COLO668 (cell line): ENCODE measurements around the gene NPPC.

ENCODE experiments used
- DNase-seq: peaks from one replicate; lab custom pipeline; 2025; ENCODE audit not compliant: unreplicated experiment; lab: John Stamatoyannopoulos, UW

Gene NPPC

GRCh38 chr2:231890896-231891513 is 35.2 kb downstream of the NPPC start:
- DNase-seq = peak; percentile 50

- no peak for DNase-seq
These were observed 38.4 kb downstream of the NPPC start for GRCh38 chr2:231887756-231888155.

GRCh38 chr2:231886071-231886681 is 40.0 kb downstream of the NPPC start:
- no peak for DNase-seq

- DNase-seq = peak; percentile 43
These were observed 41.6 kb downstream of the NPPC start for GRCh38 chr2:231884438-231885140.

GRCh38 chr2:231883468-231883881 is 42.7 kb downstream of the NPPC start:
- no peak for DNase-seq

- DNase-seq = no peak
These were observed 43.5 kb downstream of the NPPC start for GRCh38 chr2:231882646-231883045.

GRCh38 chr2:231880371-231880770 is 45.8 kb downstream of the NPPC start:
- peak; percentile 30 for DNase-seq

GRCh38 chr2:231879216-231879615 is 47.0 kb downstream of the NPPC start:
- no peak for DNase-seq

- DNase-seq = peak; percentile 69
These were observed 48.4 kb downstream of the NPPC start for GRCh38 chr2:231877533-231878456.

- DNase-seq = no peak
These were observed 51.3 kb downstream of the NPPC start for GRCh38 chr2:231874944-231875343.
